ENCODE measurements around the gene PTP4A2. TPM values are rescaled to one million over a fixed set of nuclear protein-coding genes. Genes with fewer than 3 reads are reported as not detected.
"Not testable (repeated sequence)": the region's sequence is repeated elsewhere in the genome, so short reads cannot be mapped to it uniquely, and the experiment has no call there.

PTP4A2 gene
- total and polyA plus RNA-seq, 9 donors, result 92.5 to 366 (median 246) TPM

DNA sequence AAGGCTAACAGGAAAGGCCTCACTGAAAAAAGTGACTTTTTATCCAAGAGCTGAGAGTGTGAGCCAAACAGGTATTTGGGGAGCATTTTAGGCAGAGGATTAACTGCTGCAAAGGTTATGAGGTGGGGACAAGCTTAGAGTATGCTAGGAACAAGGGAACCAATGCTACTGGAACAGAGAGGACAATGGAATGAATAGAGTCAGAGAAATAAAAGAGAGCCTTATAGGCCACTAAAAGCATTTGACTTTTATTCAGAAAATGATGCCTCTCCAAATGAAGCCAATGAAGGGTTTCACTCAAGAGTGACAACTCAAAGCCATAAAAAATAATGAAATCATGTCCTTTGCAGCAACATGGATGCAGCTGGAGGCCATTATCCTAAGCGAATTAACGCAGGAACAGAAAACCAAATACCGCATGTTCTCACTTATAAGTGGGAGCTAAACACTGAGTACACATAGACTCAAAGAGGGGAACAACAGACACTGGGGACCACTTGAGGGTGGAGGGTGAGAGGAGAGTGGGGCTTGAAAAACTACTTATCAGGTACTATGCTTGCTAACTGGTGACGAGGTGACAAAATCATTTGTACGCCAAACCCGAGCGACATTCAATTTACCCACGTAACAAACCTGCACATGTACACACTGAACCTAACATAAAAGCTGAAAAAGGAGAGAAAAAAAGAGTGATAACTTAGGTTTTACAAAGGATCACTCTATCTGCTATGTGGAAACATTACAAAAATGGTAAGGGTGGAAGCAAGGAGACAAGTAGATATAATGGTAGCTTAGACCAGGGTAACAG is 11.1 kb downstream of the PTP4A2 start:
- WGBS, 3 donors, result 94 to 95% (median 95%) methylated on average over 8 of the region's 8 CpGs
- Histone ChIP-seq H3K4me3 (no peak overlapping the region), H3K9me3 (no peaks in the 10 kb centered on the region), H3K27ac (no peak overlapping the region), H3K36me3 (no peaks in the 10 kb centered on the region), H3K27me3 (no peaks in the 10 kb centered on the region), H3K4me1 (ENCODE audit: insufficient read depth) (peaks cover 16% of the 10 kb centered on the region)
- intact Hi-C loops (cut with DNase I), result loop anchor here in 1 of 4 donors (5.0 kb wide), 1 partner anchor 40 kb away; no protein-coding TSS in a partner anchor
- no peak for TF ChIP-seq EP300 (IDR thresholded peaks at IDR 0.05)
- TF ChIP-seq, protein P1, sequence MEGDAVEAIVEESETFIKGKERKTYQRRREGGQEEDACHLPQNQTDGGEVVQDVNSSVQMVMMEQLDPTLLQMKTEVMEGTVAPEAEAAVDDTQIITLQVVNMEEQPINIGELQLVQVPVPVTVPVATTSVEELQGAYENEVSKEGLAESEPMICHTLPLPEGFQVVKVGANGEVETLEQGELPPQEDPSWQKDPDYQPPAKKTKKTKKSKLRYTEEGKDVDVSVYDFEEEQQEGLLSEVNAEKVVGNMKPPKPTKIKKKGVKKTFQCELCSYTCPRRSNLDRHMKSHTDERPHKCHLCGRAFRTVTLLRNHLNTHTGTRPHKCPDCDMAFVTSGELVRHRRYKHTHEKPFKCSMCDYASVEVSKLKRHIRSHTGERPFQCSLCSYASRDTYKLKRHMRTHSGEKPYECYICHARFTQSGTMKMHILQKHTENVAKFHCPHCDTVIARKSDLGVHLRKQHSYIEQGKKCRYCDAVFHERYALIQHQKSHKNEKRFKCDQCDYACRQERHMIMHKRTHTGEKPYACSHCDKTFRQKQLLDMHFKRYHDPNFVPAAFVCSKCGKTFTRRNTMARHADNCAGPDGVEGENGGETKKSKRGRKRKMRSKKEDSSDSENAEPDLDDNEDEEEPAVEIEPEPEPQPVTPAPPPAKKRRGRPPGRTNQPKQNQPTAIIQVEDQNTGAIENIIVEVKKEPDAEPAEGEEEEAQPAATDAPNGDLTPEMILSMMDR (IDR thresholded peaks at IDR 0.05), result no peak
- no peak for TF ChIP-seq POLR2A (IDR thresholded peaks at IDR 0.05)
- no peak for DNase-seq

DNA sequence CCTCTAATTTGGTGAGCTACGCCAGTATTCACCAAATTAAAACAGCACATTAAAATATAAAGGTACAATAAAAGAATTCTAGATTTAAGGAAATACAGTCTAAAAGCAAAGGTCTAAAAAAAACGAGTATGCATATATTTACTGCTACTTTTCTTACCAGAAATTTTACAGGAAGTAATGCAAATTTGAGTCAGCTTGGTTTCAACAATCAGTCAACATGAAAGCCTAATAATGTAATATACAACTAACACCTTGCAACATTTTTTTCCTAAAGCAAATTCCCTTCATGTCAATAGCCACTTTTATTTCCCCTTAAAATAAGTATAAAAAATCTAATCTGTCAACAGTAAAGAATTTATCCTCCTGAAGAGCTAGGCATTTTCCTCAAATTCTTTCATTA is 11.9 kb downstream of the PTP4A2 start:
- WGBS, 3 donors, result 77 to 79% (median 78%) methylated on average over 2 of the region's 2 CpGs
- H3K27ac ChIP-seq, result no peak overlapping the region

DNA sequence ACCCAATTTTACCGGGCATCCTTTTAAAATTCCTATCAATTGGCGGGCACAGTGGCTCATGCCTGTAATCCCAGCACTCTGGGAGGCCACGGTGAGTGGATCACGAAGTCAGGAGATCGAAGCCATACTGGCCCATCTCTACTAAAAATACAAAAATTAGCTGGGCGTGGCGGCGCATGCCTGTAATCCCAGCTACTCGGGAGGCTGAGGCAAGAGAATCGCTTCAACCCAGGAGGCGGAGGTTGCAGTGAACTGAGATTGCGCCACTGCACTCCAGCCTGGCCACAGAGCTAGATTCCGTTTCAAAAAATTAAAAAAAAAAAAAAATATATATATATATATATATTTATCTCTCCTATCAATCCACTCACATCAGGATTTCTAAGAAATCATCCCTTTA is 12.3 kb downstream of the PTP4A2 start:
- not testable (repeated sequence) for H3K36me3 ChIP-seq, H3K27me3 ChIP-seq, H3K4me3 ChIP-seq, H3K27ac ChIP-seq, H3K9me3 ChIP-seq, DNase-seq
- WGBS, 3 donors, result 87 to 94% (median 94%) methylated on average over 13 of the region's 13 CpGs
- H3K4me1 ChIP-seq (ENCODE audit: insufficient read depth), result peaks cover 16% of the 10 kb centered on the region
- intact Hi-C loops (cut with DNase I), result loop anchor here in 1 of 4 donors (5.0 kb wide), 1 partner anchor 41 kb away; no protein-coding TSS in a partner anchor

More for the DNA sequence above, 11.9 kb downstream of the PTP4A2 start:
- Histone ChIP-seq H3K36me3 (no peaks in the 10 kb centered on the region), H3K4me3 (no peak overlapping the region), H3K27me3 (no peaks in the 10 kb centered on the region), H3K9me3 (no peaks in the 10 kb centered on the region), H3K4me1 (ENCODE audit: insufficient read depth) (peaks cover 16% of the 10 kb centered on the region)
- TF ChIP-seq POLR2A (IDR thresholded peaks at IDR 0.05), result no peak
- TF ChIP-seq, protein P1 (IDR thresholded peaks at IDR 0.05), result no peak
- no peak for TF ChIP-seq EP300 (IDR thresholded peaks at IDR 0.05)
- intact Hi-C loops (cut with DNase I), result loop anchor here in 1 of 4 donors (5.0 kb wide), 1 partner anchor 41 kb away; no protein-coding TSS in a partner anchor
- DNase-seq, result no peak

DNA sequence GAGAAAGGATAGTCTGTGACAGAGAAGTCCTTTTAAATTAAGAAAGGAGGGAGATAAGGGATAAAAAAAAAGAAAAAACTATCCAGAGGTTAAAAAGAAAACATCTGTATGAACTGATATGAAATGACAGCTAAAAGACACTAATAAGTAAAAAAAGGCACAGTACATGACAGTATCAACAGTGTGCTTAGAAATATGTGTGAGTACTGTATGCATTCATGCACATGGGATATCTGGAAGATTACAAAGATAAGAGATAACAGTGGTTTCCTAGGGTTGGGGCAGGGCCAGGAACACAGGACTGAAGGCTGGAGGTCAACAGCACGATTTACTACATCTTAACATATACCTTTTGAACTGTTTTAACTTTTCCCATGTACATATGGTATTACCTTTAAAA is 13.3 kb downstream of the PTP4A2 start:
- no peak overlapping the region for H3K27ac ChIP-seq

More for the DNA sequence above, 13.3 kb downstream of the PTP4A2 start:
- Histone ChIP-seq H3K27me3 (no peaks in the 10 kb centered on the region), H3K36me3 (no peaks in the 10 kb centered on the region), H3K4me3 (no peak overlapping the region), H3K9me3 (no peaks in the 10 kb centered on the region), H3K4me1 (ENCODE audit: insufficient read depth) (peaks cover 19% of the 10 kb centered on the region)
- intact Hi-C loops (cut with DNase I), result loop anchor here in 1 of 4 donors (5.0 kb wide), 1 partner anchor 42 kb away; no protein-coding TSS in a partner anchor
- TF ChIP-seq EP300 (IDR thresholded peaks at IDR 0.05) (no peak), POLR2A (IDR thresholded peaks at IDR 0.05) (no peak)
- TF ChIP-seq, protein P1 (IDR thresholded peaks at IDR 0.05), result no peak
- DNase-seq, result no peak
- 39 to 49% (median 44%) methylated on average over 1 of the region's 1 CpG for WGBS, 3 donors
